Measurements from ENCODE around the gene NANS.

- TF ChIP-seq, protein P1, sequence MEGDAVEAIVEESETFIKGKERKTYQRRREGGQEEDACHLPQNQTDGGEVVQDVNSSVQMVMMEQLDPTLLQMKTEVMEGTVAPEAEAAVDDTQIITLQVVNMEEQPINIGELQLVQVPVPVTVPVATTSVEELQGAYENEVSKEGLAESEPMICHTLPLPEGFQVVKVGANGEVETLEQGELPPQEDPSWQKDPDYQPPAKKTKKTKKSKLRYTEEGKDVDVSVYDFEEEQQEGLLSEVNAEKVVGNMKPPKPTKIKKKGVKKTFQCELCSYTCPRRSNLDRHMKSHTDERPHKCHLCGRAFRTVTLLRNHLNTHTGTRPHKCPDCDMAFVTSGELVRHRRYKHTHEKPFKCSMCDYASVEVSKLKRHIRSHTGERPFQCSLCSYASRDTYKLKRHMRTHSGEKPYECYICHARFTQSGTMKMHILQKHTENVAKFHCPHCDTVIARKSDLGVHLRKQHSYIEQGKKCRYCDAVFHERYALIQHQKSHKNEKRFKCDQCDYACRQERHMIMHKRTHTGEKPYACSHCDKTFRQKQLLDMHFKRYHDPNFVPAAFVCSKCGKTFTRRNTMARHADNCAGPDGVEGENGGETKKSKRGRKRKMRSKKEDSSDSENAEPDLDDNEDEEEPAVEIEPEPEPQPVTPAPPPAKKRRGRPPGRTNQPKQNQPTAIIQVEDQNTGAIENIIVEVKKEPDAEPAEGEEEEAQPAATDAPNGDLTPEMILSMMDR (IDR thresholded peaks at IDR 0.05): no peak
- TF ChIP-seq POLR2A (IDR thresholded peaks at IDR 0.05): no peak
Observed at GRCh38 chr9:98007251-98007928, 49.1 kb upstream of the NANS start.
